Large intestine (tissue), 3 donors: ENCODE results near the gene POU2F1. TPM values are rescaled to one million over a fixed set of nuclear protein-coding genes. Genes with fewer than 3 reads are reported as not detected.

Experiments used
- DNase-seq, 2 donors: peaks; one replicate each; pipeline versions ENCODE4 v3.0.0 to v3.0.0-alpha.2; 2013
- H3K27ac ChIP-seq: one replicate; pipeline ENCODE4 v1.5.1; 2013; ENCODE audit warnings: low read length
- H3K27me3 ChIP-seq: 2 replicates; pipeline ENCODE4 v1.6.1; 2013; ENCODE audit warnings: low read length; ENCODE audit not compliant: control insufficient read depth, insufficient read depth
- H3K36me3 ChIP-seq: 2 replicates; pipeline ENCODE4 v1.6.1; 2013; ENCODE audit warnings: low read length; ENCODE audit not compliant: control insufficient read depth, insufficient read depth
- H3K4me1 ChIP-seq: one replicate; pipeline ENCODE4 v1.6.1; 2013; ENCODE audit warnings: low read length; ENCODE audit not compliant: control insufficient read depth, insufficient read depth
- H3K4me3 ChIP-seq: one replicate; pipeline ENCODE4 v1.5.1; 2013; ENCODE audit warnings: low read length
- H3K9me3 ChIP-seq: one replicate; pipeline ENCODE4 v1.6.1; 2013; ENCODE audit warnings: mild to moderate bottlenecking, low read depth, low read length, moderate library complexity; ENCODE audit not compliant: control insufficient read depth
- WGBS: methylation state at CpG from one replicate; pipeline ENCODE4 v1.1.5; 2013; ENCODE audit warnings: low lambda C conversion rate; ENCODE audit not compliant: insufficient coverage; 5-methylcytosine and 5-hydroxymethylcytosine counted together
- polyA plus RNA-seq: library from polyadenylated mRNA; unstranded; fragments of 120-200 nt; gene quantifications from one replicate; pipeline ENCODE4 v1.2.1, GENCODE V29; 2013

Gene POU2F1
- polyA plus RNA-seq, 1 donor = 8.9 TPM

- Histone ChIP-seq H3K36me3 (no peaks in the 10 kb centered on the region), H3K4me1 (no peaks in the 10 kb centered on the region), H3K27me3 (no peaks in the 10 kb centered on the region), H3K4me3 (no peak overlapping the region), H3K9me3 (no peaks in the 10 kb centered on the region), H3K27ac (no peak overlapping the region)
- no peak for DNase-seq
- 100% methylated on average over 1 of the region's 4 CpGs for WGBS
Measured at GRCh38 chr1:167360120-167360519, 139.4 kb downstream of the POU2F1 start.

- Histone ChIP-seq H3K27me3 (no peaks in the 10 kb centered on the region), H3K36me3 (peaks cover 2% of the 10 kb centered on the region), H3K4me3 (no peak overlapping the region), H3K4me1 (no peaks in the 10 kb centered on the region), H3K27ac (no peak overlapping the region), H3K9me3 (no peaks in the 10 kb centered on the region)
- no peak for DNase-seq
- WGBS = no CpG with 5 or more reads among the region's 1 CpG
Measured at GRCh38 chr1:167362638-167363037, 142.0 kb downstream of the POU2F1 start.

- Histone ChIP-seq H3K27me3 (no peaks in the 10 kb centered on the region), H3K36me3 (peaks cover 2% of the 10 kb centered on the region), H3K4me1 (no peaks in the 10 kb centered on the region), H3K27ac (no peak overlapping the region), H3K4me3 (no peak overlapping the region), H3K9me3 (no peaks in the 10 kb centered on the region)
- no CpG with 5 or more reads among the region's 2 CpGs for whole genome bisulfite sequencing
- DNase-seq = no peak
Measured at GRCh38 chr1:167364826-167365225, 144.1 kb downstream of the POU2F1 start.

GRCh38 chr1:167365360-167365759 lies 144.7 kb downstream of the POU2F1 start:
- H3K36me3 ChIP-seq = peaks cover 2% of the 10 kb centered on the region
- DNase-seq = no peak
- no CpG with 5 or more reads among the region's 2 CpGs for WGBS
- H3K4me3 ChIP-seq = no peak overlapping the region
- H3K27me3 ChIP-seq = no peaks in the 10 kb centered on the region
- no peaks in the 10 kb centered on the region for H3K4me1 ChIP-seq
- no peak overlapping the region for H3K27ac ChIP-seq
- H3K9me3 ChIP-seq = no peaks in the 10 kb centered on the region

- 100% methylated on average over 1 of the region's 4 CpGs for WGBS
- Histone ChIP-seq H3K36me3 (peaks cover 7% of the 10 kb centered on the region), H3K9me3 (no peaks in the 10 kb centered on the region), H3K4me1 (no peaks in the 10 kb centered on the region), H3K4me3 (no peak overlapping the region), H3K27me3 (no peaks in the 10 kb centered on the region), H3K27ac (no peak overlapping the region)
- DNase-seq = no peak
Measured at GRCh38 chr1:167367705-167368104, 147.0 kb downstream of the POU2F1 start.

- DNase-seq = no peak
- no peak overlapping the region for H3K27ac ChIP-seq
- H3K36me3 ChIP-seq = peaks cover 10% of the 10 kb centered on the region
- H3K4me1 ChIP-seq = no peaks in the 10 kb centered on the region
- H3K4me3 ChIP-seq = no peak overlapping the region
- H3K9me3 ChIP-seq = no peaks in the 10 kb centered on the region
- H3K27me3 ChIP-seq = no peaks in the 10 kb centered on the region
Measured at GRCh38 chr1:167369175-167369574, 148.5 kb downstream of the POU2F1 start.

- no peak for DNase-seq
- H3K4me3 ChIP-seq = no peak overlapping the region
- H3K27me3 ChIP-seq = no peaks in the 10 kb centered on the region
- no CpG with 5 or more reads among the region's 4 CpGs for WGBS
- H3K4me1 ChIP-seq = no peaks in the 10 kb centered on the region
- no peak overlapping the region for H3K27ac ChIP-seq
- H3K9me3 ChIP-seq = no peaks in the 10 kb centered on the region
- peaks cover 12% of the 10 kb centered on the region for H3K36me3 ChIP-seq
Measured at GRCh38 chr1:167369933-167370332, 149.2 kb downstream of the POU2F1 start.

- Histone ChIP-seq H3K4me1 (no peaks in the 10 kb centered on the region), H3K9me3 (no peaks in the 10 kb centered on the region), H3K27me3 (no peaks in the 10 kb centered on the region), H3K36me3 (peaks cover 11% of the 10 kb centered on the region), H3K4me3 (no peak overlapping the region), H3K27ac (no peak overlapping the region)
- WGBS = no CpG with 5 or more reads among the region's 4 CpGs
- no peak for DNase-seq
Measured at GRCh38 chr1:167371030-167371429, 150.3 kb downstream of the POU2F1 start.

GRCh38 chr1:167373398-167373797 lies 152.7 kb downstream of the POU2F1 start:
- no CpG with 5 or more reads among the region's 1 CpG for WGBS
- H3K9me3 ChIP-seq = no peaks in the 10 kb centered on the region
- H3K36me3 ChIP-seq = peaks cover 12% of the 10 kb centered on the region
- H3K27me3 ChIP-seq = no peaks in the 10 kb centered on the region
- DNase-seq = peak in 1 of 2 donors; percentile 13
- no peaks in the 10 kb centered on the region for H3K4me1 ChIP-seq
- H3K4me3 ChIP-seq = no peak overlapping the region
- no peak overlapping the region for H3K27ac ChIP-seq

GRCh38 chr1:167373986-167374385 lies 153.3 kb downstream of the POU2F1 start:
- Histone ChIP-seq H3K9me3 (no peaks in the 10 kb centered on the region), H3K4me3 (no peak overlapping the region), H3K27me3 (no peaks in the 10 kb centered on the region), H3K27ac (no peak overlapping the region), H3K36me3 (peaks cover 12% of the 10 kb centered on the region), H3K4me1 (no peaks in the 10 kb centered on the region)
- no peak for DNase-seq
- no CpG with 5 or more reads among the region's 6 CpGs for WGBS

- Histone ChIP-seq H3K9me3 (no peaks in the 10 kb centered on the region), H3K4me1 (no peaks in the 10 kb centered on the region), H3K27me3 (no peaks in the 10 kb centered on the region), H3K36me3 (peaks cover 12% of the 10 kb centered on the region), H3K4me3 (no peak overlapping the region), H3K27ac (no peak overlapping the region)
- WGBS = 80% methylated on average over 1 of the region's 5 CpGs
- no peak for DNase-seq
Measured at GRCh38 chr1:167375949-167376348, 155.3 kb downstream of the POU2F1 start.
